ENCODE measurements around the gene CD300A. TPM values are rescaled to one million over a fixed set of nuclear protein-coding genes. Genes with fewer than 3 reads are reported as not detected.

Gene CD300A
- total and polyA plus RNA-seq, 2 of the 4 experiments (the other 2 are of a cell fraction): not detected

DNA sequence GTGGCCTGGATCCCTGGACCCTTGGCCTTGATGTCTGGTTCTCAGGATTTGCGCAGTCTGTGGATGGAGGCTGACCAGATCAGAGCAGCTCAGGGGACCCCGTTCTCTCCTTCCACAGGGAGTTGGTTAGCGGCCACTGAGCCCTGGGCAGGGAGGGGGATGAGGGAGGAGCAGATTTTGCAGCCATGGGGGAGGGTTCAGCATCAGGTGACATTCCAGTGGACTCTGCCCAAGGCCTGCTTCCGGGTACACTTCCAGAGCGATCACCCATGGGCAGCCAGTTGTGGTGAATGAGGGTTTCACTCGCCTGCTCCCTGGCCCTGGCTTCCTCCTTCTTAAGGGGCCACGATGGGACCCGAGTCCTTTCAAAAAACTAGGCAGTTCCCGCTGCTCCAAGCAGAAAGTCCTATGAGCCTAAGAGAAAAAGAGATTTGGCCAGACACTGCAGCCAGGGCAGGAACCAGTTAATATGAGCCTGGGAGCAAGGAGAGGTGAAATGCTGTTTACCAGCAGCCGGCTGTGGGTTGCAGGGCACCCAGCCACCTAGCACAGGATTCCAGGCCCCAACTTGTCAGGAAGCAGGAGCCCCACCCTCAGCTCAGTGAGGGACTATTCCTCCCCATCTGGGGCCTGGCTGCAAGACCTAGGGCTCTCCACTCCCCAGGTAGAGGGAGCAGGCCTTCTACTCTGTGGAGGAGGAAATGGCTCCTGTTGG, 39.2 kb upstream of the CD300A start:
- Histone ChIP-seq H3K9me1 (ENCODE audit: insufficient read depth, low read length) (no peaks in the 10 kb centered on the region), H3K4ac (ENCODE audit: low read depth, low read length) (no peak overlapping the region), H2BK120ac (ENCODE audit: low read depth, low read length) (no peak overlapping the region), H3K14ac (replicated peaks; ENCODE audit: low read depth, low read length) (no peak overlapping the region), H3K23ac (ENCODE audit: low read depth, low read length) (no peak overlapping the region), H4K91ac (ENCODE audit: insufficient read depth, low read depth, low read length) (no peak overlapping the region), H4K8ac (ENCODE audit: low read depth in 2 of 2, low read length in 2 of 2) (no peak overlapping the region), H3K4me2 (ENCODE audit: low read depth, low read length) (no peak overlapping the region), H2AK5ac (ENCODE audit: low read depth, low read length) (no peak overlapping the region), H3K18ac (ENCODE audit: low read depth, low read length) (no peak overlapping the region), H2BK15ac (ENCODE audit: low read depth, low read length) (no peak overlapping the region), H2AFZ (replicated peaks; ENCODE audit: low read length, poor library complexity) (no peak overlapping the region), H3K4me3 (ENCODE audit: insufficient read depth, low read depth, low read length) (no peak overlapping the region), H4K5ac (ENCODE audit: low read depth, low read length) (no peak overlapping the region), H3K56ac (ENCODE audit: extremely low read depth, insufficient read depth, low read length) (no peak overlapping the region), H3K27ac (ENCODE audit: insufficient read depth, low read length) (no peak overlapping the region), H3K79me1 (ENCODE audit: low read depth in 1 of 2, low read length in 2 of 2) (no peaks in the 10 kb centered on the region), H3K36me3 (ENCODE audit: control insufficient read depth, insufficient read depth, low read length) (no peaks in the 10 kb centered on the region), H2BK5ac (ENCODE audit: low read depth, low read length, poor library complexity, severe bottlenecking) (no peak overlapping the region), H2BK20ac (ENCODE audit: low read depth, low read length) (no peak overlapping the region), H2AK9ac (replicated peaks; ENCODE audit: low read depth, low read length, poor library complexity) (no peak overlapping the region), H3K9ac (ENCODE audit: low read depth, low read length) (no peak overlapping the region), H3K4me1 (ENCODE audit: control insufficient read depth, insufficient read depth, low read length) (no peaks in the 10 kb centered on the region), H3K27me3 (ENCODE audit: control insufficient read depth, insufficient read depth, low read length) (peaks cover 9% of the 10 kb centered on the region; the same call in 1 of the 2 replicates), H4K20me1 (ENCODE audit: insufficient read depth, low read length) (no peaks in the 10 kb centered on the region), H3K9me3 (ENCODE audit: control insufficient read depth, insufficient read depth, low read length) (peaks cover 15% of the 10 kb centered on the region)
- dilution Hi-C loops (cut with HindIII; ENCODE audit: low sequenced_read_pairs, unreplicated experiment) (no loop called here), intact Hi-C loops (cut with micrococcal nuclease) (no loop called here), in situ Hi-C loops (cut with MboI; ENCODE audit: low sequenced_read_pairs) (no loop called here)
- no TSS peak for BruUV-seq (replicated peaks)
- WGBS, 2 experiments (ENCODE audit: extremely low coverage in 2 of 2, insufficient read length in 1 of 2): 100% methylated on average over 1 of the region's 10 CpGs; no CpG with 5 or more reads in 1 of the 2 experiments
- no peak for TF ChIP-seq POLR2A (IDR thresholded peaks at IDR 0.05; ENCODE audit: low read depth, low read length)
- TF ChIP-seq RCOR1 (IDR thresholded peaks at IDR 0.05; ENCODE audit: insufficient replicate concordance, low read length): no peak
- TF ChIP-seq RFX5 (IDR thresholded peaks at IDR 0.05; ENCODE audit: low read depth, low read length): no peak
- TF ChIP-seq CHD1 (IDR thresholded peaks at IDR 0.05; ENCODE audit: low read depth, low read length): no peak
- TF ChIP-seq, protein P1, sequence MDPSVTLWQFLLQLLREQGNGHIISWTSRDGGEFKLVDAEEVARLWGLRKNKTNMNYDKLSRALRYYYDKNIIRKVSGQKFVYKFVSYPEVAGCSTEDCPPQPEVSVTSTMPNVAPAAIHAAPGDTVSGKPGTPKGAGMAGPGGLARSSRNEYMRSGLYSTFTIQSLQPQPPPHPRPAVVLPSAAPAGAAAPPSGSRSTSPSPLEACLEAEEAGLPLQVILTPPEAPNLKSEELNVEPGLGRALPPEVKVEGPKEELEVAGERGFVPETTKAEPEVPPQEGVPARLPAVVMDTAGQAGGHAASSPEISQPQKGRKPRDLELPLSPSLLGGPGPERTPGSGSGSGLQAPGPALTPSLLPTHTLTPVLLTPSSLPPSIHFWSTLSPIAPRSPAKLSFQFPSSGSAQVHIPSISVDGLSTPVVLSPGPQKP (IDR thresholded peaks at IDR 0.05; ENCODE audit: borderline replicate concordance, low read depth, low read length): no peak
- no peak for TF ChIP-seq MAZ (IDR thresholded peaks at IDR 0.05; ENCODE audit: borderline replicate concordance, low read depth, low read length)
- no peak for TF ChIP-seq CEBPB (IDR thresholded peaks at IDR 0.05; ENCODE audit: low read depth, low read length)
- TF ChIP-seq RAD21 (IDR thresholded peaks at IDR 0.05; ENCODE audit: low read length): no peak
- no peak for TF ChIP-seq NFE2L2 (IDR thresholded peaks at IDR 0.05; ENCODE audit: low read depth, low read length)
- no peak for TF ChIP-seq MXI1 (IDR thresholded peaks at IDR 0.05; ENCODE audit: borderline replicate concordance, low read depth, low read length)
- TF ChIP-seq, protein P2, sequence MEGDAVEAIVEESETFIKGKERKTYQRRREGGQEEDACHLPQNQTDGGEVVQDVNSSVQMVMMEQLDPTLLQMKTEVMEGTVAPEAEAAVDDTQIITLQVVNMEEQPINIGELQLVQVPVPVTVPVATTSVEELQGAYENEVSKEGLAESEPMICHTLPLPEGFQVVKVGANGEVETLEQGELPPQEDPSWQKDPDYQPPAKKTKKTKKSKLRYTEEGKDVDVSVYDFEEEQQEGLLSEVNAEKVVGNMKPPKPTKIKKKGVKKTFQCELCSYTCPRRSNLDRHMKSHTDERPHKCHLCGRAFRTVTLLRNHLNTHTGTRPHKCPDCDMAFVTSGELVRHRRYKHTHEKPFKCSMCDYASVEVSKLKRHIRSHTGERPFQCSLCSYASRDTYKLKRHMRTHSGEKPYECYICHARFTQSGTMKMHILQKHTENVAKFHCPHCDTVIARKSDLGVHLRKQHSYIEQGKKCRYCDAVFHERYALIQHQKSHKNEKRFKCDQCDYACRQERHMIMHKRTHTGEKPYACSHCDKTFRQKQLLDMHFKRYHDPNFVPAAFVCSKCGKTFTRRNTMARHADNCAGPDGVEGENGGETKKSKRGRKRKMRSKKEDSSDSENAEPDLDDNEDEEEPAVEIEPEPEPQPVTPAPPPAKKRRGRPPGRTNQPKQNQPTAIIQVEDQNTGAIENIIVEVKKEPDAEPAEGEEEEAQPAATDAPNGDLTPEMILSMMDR (conservative IDR thresholded peaks at IDR 0.05; ENCODE audit: low read depth, low read length): no peak
- no peak for TF ChIP-seq BHLHE40 (IDR thresholded peaks at IDR 0.05; ENCODE audit: low read depth, low read length)
- TF ChIP-seq FOS (IDR thresholded peaks at IDR 0.05; ENCODE audit: low read depth, low read length): no peak
- TF ChIP-seq, protein P3, sequence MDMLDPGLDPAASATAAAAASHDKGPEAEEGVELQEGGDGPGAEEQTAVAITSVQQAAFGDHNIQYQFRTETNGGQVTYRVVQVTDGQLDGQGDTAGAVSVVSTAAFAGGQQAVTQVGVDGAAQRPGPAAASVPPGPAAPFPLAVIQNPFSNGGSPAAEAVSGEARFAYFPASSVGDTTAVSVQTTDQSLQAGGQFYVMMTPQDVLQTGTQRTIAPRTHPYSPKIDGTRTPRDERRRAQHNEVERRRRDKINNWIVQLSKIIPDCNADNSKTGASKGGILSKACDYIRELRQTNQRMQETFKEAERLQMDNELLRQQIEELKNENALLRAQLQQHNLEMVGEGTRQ (IDR thresholded peaks at IDR 0.05; ENCODE audit: low read depth, low read length): no peak
- TF ChIP-seq SMC3 (IDR thresholded peaks at IDR 0.05; ENCODE audit: low read depth, low read length): no peak
- no peak for TF ChIP-seq MAFK (IDR thresholded peaks at IDR 0.05; ENCODE audit: low read depth, low read length)
- ChIA-PET CTCF (no interaction called here), POLR2A (ENCODE audit: unreplicated experiment) (no interaction called here)
- no peak for DNase-seq
- ATAC-seq (ENCODE audit: low read depth): no peak

All from IMR-90 (cell line).